Subcutaneous adipose tissue (tissue), 4 donors: ENCODE results near the gene APAF1. TPM values are rescaled to one million over a fixed set of nuclear protein-coding genes. Genes with fewer than 3 reads are reported as not detected.

Experiments
- total RNA-seq, 4 donors: library from RNA; depleted of rRNA; stranded (reverse); fragments of >200 nt; gene quantifications; one replicate each; pipeline ENCODE4 v1.1.0, GENCODE V29; 2016
- TF ChIP-seq, protein P1 (sequence below): fragments of 450-650 bp; IDR thresholded peaks from one replicate; pipeline ENCODE4 v1.5.1; 2016; ENCODE audit warnings: low read depth, mild to moderate bottlenecking, control low read depth, antibody characterized with exemption, moderate library complexity

The APAF1 gene
- total RNA-seq, 4 donors from 2014 or later: 11.1 to 21.9 (median 13.2) TPM

DNA sequence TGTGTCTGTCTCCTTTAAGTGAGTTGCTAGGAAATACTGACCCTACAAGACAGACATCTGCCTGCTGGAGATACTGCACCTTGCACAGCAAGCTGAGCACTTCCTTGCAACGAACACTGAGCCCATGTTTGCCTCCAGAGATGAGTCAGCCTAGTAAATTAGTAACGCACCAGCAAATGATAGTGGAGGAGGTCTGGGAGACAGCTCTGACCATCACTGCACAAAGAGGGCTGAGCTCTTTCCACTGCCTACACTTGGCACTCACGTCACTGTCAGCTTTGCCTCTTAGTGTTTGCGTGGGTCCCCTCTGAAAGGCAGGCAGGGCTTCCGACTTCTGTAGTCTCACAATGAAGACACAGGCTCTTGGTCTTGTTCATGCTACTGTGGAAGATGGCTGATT lies 109.0 kb downstream of the APAF1 start:
- TF ChIP-seq, protein P1, sequence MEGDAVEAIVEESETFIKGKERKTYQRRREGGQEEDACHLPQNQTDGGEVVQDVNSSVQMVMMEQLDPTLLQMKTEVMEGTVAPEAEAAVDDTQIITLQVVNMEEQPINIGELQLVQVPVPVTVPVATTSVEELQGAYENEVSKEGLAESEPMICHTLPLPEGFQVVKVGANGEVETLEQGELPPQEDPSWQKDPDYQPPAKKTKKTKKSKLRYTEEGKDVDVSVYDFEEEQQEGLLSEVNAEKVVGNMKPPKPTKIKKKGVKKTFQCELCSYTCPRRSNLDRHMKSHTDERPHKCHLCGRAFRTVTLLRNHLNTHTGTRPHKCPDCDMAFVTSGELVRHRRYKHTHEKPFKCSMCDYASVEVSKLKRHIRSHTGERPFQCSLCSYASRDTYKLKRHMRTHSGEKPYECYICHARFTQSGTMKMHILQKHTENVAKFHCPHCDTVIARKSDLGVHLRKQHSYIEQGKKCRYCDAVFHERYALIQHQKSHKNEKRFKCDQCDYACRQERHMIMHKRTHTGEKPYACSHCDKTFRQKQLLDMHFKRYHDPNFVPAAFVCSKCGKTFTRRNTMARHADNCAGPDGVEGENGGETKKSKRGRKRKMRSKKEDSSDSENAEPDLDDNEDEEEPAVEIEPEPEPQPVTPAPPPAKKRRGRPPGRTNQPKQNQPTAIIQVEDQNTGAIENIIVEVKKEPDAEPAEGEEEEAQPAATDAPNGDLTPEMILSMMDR: no peak

GRCh38 chr12:98757455-98757854 lies 112.4 kb downstream of the APAF1 start:
- TF ChIP-seq, protein P1: no peak

DNA sequence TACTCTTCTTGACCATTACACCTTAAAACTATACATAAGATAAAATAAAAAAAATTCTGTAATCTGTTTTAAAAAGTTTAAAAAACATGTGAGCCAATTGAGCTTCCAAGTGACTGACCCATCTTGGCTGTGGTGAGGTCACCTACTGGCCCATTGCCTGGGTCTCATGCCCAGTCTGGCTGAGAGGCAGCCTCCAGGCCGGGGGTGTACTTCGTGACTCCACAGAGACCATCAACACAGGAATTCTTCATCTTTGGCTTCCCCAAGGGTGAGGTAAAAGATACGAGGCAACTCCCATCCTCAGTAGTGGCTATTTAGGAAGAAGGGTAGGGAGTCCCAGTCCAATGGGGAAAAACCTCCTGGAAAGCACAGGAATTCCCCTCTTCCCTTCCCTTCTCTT lies 113.2 kb downstream of the APAF1 start:
- TF ChIP-seq, protein P1: no peak

- TF ChIP-seq, protein P1: no peak
These were observed 118.6 kb downstream of the APAF1 start for GRCh38 chr12:98763656-98764055.

DNA sequence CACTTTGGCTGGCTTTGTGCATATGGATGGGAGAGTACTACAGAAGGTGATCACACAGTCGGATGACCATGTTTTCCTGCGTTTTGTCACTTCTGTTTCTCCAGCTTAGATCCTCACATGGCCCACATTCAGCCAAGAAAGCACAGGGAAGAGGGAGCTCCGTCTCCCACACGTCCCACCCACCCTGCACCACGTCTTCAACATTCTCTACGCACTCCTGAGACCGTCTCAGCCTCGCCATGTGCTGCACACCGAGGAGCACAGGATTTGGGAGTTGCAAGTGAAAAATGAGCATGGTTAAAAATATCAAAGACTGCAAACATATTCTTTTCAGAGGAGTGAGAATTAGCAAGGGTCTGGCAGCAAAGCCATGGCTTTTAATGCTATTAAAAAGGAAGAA lies 122.2 kb downstream of the APAF1 start:
- TF ChIP-seq, protein P1: no peak

GRCh38 chr12:98769068-98769467 lies 124.0 kb downstream of the APAF1 start:
- TF ChIP-seq, protein P1: no peak

DNA sequence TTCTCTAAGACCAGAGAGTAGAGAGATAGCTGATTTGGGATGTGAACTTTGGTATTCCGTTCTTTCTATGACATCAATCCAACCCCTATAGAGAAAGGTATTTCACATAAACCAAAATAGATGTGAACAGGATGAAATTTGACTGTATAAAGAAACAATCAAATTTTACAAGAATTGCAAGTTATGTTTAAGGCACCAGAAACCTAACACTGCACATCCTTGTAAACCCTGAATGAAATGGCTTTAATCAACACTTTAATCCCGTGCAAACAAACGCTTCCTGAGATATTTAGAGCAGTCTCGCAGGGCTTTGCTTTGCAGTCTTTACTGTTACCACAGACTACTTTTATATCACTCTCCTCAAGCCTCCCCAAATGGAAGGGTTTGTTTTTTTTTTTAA lies 125.1 kb downstream of the APAF1 start:
- TF ChIP-seq, protein P1: no peak
